GM21528 (cell line): ENCODE data around the gene TSPYL1.
"Not testable (repeated sequence)": the region's sequence is repeated elsewhere in the genome, so short reads cannot be mapped to it uniquely, and the experiment has no call there.

ENCODE experiments used
- ATAC-seq: cut with Tn5 transposase; IDR thresholded peaks from one replicate; pipeline ENCODE4 v1.9.1; 2021; ENCODE audit warnings: mild to moderate bottlenecking, moderate library complexity; ENCODE audit not compliant: unreplicated experiment, low FRiP score

Gene TSPYL1

GRCh38 chr6:116279232-116280160 is at the start of gene TSPYL1:
Gene TSPYL1, minus strand, starts transcription at chr6:116279930. Its CDS starts 100 bp downstream, at chr6:116279830.
- ATAC-seq: peak; percentile 97

GRCh38 chr6:116329156-116329555 is 49.4 kb upstream of the TSPYL1 start:
- ATAC-seq: no peak

- no peak for ATAC-seq
Measured at GRCh38 chr6:116328528-116328903, 48.8 kb upstream of the TSPYL1 start.

- ATAC-seq: no peak
Measured at GRCh38 chr6:116327803-116328527, 48.2 kb upstream of the TSPYL1 start.

GRCh38 chr6:116326996-116327395 is 47.3 kb upstream of the TSPYL1 start:
- ATAC-seq: no peak

- no peak for ATAC-seq
Measured at GRCh38 chr6:116326181-116326671, 46.5 kb upstream of the TSPYL1 start.

- ATAC-seq: not testable (repeated sequence)
Measured at GRCh38 chr6:116325634-116326132, 46.0 kb upstream of the TSPYL1 start.

- no peak for ATAC-seq
Measured at GRCh38 chr6:116323863-116324262, 44.1 kb upstream of the TSPYL1 start.

- ATAC-seq: not testable (repeated sequence)
Measured at GRCh38 chr6:116321933-116322332, 42.2 kb upstream of the TSPYL1 start.

GRCh38 chr6:116316772-116317467 is 37.2 kb upstream of the TSPYL1 start:
- ATAC-seq: no peak

- ATAC-seq: no peak
Measured at GRCh38 chr6:116314878-116315277, 35.1 kb upstream of the TSPYL1 start.

GRCh38 chr6:116314218-116314617 is 34.5 kb upstream of the TSPYL1 start:
- no peak for ATAC-seq

GRCh38 chr6:116313101-116313776 is 33.5 kb upstream of the TSPYL1 start:
- ATAC-seq: no peak

- ATAC-seq: no peak
Measured at GRCh38 chr6:116309657-116310056, 29.9 kb upstream of the TSPYL1 start.

GRCh38 chr6:116309001-116309400 is 29.3 kb upstream of the TSPYL1 start:
- ATAC-seq: no peak

GRCh38 chr6:116307633-116308032 is 27.9 kb upstream of the TSPYL1 start:
- ATAC-seq: no peak

- ATAC-seq: no peak
Measured at GRCh38 chr6:116307001-116307400, 27.3 kb upstream of the TSPYL1 start.

- no peak for ATAC-seq
Measured at GRCh38 chr6:116304538-116305097, 24.9 kb upstream of the TSPYL1 start.

- no peak for ATAC-seq
Measured at GRCh38 chr6:116301104-116301503, 21.4 kb upstream of the TSPYL1 start.

GRCh38 chr6:116300566-116300965 is 20.8 kb upstream of the TSPYL1 start:
- no peak for ATAC-seq
